Loucy (cell line): Measurements from ENCODE around the gene TMSB10.

Experiments used
- H2AFZ ChIP-seq: fragments of 200-600 bp; sonication (generic); 2 replicates; pipeline ENCODE4 v1.6.0; 2016; ENCODE audit warnings: antibody characterized with exemption, mild to moderate bottlenecking, low read length, moderate library complexity
- H3F3A ChIP-seq: fragments of 200-600 bp; 2 replicates; pipeline ENCODE4 v1.6.0; 2016; ENCODE audit warnings: antibody characterized with exemption, low read depth, mild to moderate bottlenecking
- H3K27me3 ChIP-seq: fragments of 200-600 bp; sonication (generic); 2 replicates; pipeline ENCODE4 v1.6.1; 2014; ENCODE audit warnings: low read length, mild to moderate bottlenecking; ENCODE audit not compliant: insufficient read depth, poor library complexity, severe bottlenecking
- H3K36me3 ChIP-seq: fragments of 200-600 bp; sonication (generic); 2 replicates; pipeline ENCODE4 v1.6.1; 2016; ENCODE audit warnings: low read length; ENCODE audit not compliant: insufficient read depth
- H3K4me1 ChIP-seq: fragments of 200-600 bp; sonication (generic); 2 replicates; pipeline ENCODE4 v1.5.1; 2014; ENCODE audit warnings: low read length, mild to moderate bottlenecking; ENCODE audit not compliant: insufficient read depth, poor library complexity, severe bottlenecking
- H3K4me2 ChIP-seq: fragments of 200-600 bp; sonication (generic); 2 replicates; pipeline ENCODE4 v1.6.0; 2014; ENCODE audit warnings: antibody characterized with exemption, low read length, low read depth, mild to moderate bottlenecking; ENCODE audit not compliant: poor library complexity, severe bottlenecking
- H3K4me3 ChIP-seq: fragments of 200-600 bp; sonication (generic); 2 replicates; pipeline ENCODE4 v1.5.1; 2014; ENCODE audit warnings: low read length, mild to moderate bottlenecking, mixed read lengths; ENCODE audit not compliant: poor library complexity, severe bottlenecking
- H3K79me2 ChIP-seq: fragments of 200-600 bp; sonication (generic); 2 replicates; pipeline ENCODE4 v1.6.1; 2014; ENCODE audit warnings: low read length; ENCODE audit not compliant: insufficient read depth
- H3K9ac ChIP-seq: fragments of 200-600 bp; sonication (generic); 2 replicates; pipeline ENCODE4 v1.6.0; 2014; ENCODE audit warnings: mild to moderate bottlenecking, low read depth, low read length, moderate library complexity; ENCODE audit not compliant: poor library complexity, severe bottlenecking
- H3K9me2 ChIP-seq: fragments of 200-600 bp; sonication (generic); replicated peaks from 2 replicates; pipeline ENCODE4 v1.6.1; 2016; ENCODE audit warnings: low read depth, low read length, mixed read lengths
- H3K9me3 ChIP-seq: fragments of 200-600 bp; sonication (generic); 2 replicates; pipeline ENCODE4 v1.6.1; 2014; ENCODE audit warnings: mild to moderate bottlenecking, antibody characterized with exemption, low read length, low read depth; ENCODE audit not compliant: insufficient read depth
- H4K20me1 ChIP-seq: fragments of 200-600 bp; sonication (generic); 2 replicates; pipeline ENCODE4 v1.6.0; 2014; ENCODE audit warnings: antibody characterized with exemption, low read length, mild to moderate bottlenecking; ENCODE audit not compliant: insufficient read depth, poor library complexity, severe bottlenecking
- EZH2phosphoT487 ChIP-seq: fragments of 200-600 bp; IDR thresholded peaks from 2 replicates; pipeline ENCODE4 v1.6.1; 2018; ENCODE audit warnings: antibody characterized with exemption, mild to moderate bottlenecking, moderate library complexity, borderline replicate concordance
- TF ChIP-seq, protein P1 (sequence below): fragments of 200-600 bp; sonication (generic); conservative IDR thresholded peaks from 2 replicates; pipeline ENCODE4 v1.5.1; 2014; ENCODE audit warnings: mild to moderate bottlenecking, antibody characterized with exemption, low read length

The TMSB10 gene

DNA sequence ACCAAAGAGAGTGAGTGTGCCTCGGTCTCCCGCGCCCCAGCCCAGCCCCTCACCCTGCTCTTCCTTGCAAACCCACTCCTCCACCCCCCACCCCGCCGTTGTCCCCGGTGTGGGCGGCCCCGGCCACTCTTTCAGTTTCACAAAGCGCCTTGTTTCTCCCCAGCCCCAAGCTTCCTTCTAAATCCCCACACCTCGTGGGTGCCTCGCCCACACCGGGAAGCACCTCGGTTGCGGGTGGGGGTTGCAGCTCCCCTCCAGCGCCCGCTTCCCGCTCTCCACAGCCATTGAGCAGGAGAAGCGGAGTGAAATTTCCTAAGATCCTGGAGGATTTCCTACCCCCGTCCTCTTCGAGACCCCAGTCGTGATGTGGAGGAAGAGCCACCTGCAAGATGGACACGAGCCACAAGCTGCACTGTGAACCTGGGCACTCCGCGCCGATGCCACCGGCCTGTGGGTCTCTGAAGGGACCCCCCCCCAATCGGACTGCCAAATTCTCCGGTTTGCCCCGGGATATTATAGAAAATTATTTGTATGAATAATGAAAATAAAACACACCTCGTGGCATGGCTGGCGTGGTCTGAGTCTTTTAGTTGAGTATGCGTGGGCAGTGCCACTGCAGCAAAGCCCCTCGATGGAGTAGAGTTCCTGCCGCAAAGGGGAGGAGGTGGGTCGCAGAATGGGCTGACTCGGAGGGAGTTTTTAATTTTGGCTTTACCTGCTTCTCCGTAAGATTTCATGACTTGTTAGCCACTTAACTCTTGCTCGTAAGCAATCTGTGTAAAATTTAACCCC is 848 bp downstream of the TMSB10 start:
- H3K4me3 ChIP-seq = peak overlapping the region; percentile 87
- no peaks in the 10 kb centered on the region for H3K36me3 ChIP-seq
- TF ChIP-seq EZH2phosphoT487 = no peak
- H3K4me1 ChIP-seq = peaks cover 25% of the 10 kb centered on the region
- no peaks in the 10 kb centered on the region for H3K27me3 ChIP-seq
- no peaks in the 10 kb centered on the region for H3K9me2 ChIP-seq
- peaks cover 25% of the 10 kb centered on the region for H4K20me1 ChIP-seq
- H3K9me3 ChIP-seq = no peaks in the 10 kb centered on the region
- peak overlapping the region; percentile 95 for H3K9ac ChIP-seq
- H3K4me2 ChIP-seq = peak overlapping the region; percentile 85
- peaks cover 28% of the 10 kb centered on the region for H3K79me2 ChIP-seq
- H2AFZ ChIP-seq = no peak overlapping the region
- H3F3A ChIP-seq = no peaks in the 10 kb centered on the region; the same call in 1 of the 2 replicates

DNA sequence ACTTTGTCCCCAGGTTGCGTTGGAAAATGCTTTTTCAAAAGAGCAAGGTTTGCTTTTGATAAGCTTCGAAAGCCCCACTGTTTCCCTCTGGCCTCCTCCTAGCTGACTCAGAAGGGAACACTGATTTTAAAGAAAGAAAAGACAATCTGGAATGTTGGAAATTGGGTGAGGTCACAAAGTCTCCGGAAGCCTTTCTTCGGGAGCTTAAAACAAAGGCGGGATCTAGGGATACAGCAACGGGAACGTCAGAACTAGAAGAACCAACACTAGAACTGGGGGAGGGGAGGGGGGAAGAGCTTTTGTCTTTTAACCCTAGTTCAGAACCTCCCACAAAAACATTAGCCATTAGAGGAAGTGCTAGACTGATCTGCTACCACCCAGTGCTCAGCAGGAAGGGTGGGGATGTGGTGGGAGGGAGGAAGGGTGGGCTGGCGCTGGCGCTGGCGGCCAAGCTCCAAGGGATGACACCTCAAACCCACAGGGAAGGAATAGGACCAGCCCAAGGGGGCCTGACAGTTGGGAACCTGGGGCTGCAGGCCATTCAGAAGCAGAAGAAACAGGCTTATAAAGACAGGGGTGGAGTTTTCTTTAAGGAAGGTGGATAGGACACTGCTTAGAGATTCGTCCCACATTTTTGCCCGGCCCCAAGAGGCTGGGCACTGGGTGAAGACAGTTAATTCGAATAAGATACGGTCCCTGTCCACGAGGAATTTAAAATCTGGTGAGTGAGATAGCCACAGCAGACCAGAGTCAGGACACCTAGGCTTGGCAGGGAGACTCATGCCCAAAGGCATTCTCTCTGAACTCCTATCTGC is 1.7 kb downstream of the TMSB10 start:
- peak overlapping the region; percentile 95 for H3K9ac ChIP-seq
- no peaks in the 10 kb centered on the region for H3K36me3 ChIP-seq
- peak overlapping the region; percentile 85 for H3K4me2 ChIP-seq
- no peaks in the 10 kb centered on the region for H3K27me3 ChIP-seq
- H3F3A ChIP-seq = no peaks in the 10 kb centered on the region; the same call in 1 of the 2 replicates
- no peaks in the 10 kb centered on the region for H3K9me2 ChIP-seq
- no peaks in the 10 kb centered on the region for H3K9me3 ChIP-seq
- peaks cover 28% of the 10 kb centered on the region for H3K79me2 ChIP-seq
- TF ChIP-seq, protein P1, sequence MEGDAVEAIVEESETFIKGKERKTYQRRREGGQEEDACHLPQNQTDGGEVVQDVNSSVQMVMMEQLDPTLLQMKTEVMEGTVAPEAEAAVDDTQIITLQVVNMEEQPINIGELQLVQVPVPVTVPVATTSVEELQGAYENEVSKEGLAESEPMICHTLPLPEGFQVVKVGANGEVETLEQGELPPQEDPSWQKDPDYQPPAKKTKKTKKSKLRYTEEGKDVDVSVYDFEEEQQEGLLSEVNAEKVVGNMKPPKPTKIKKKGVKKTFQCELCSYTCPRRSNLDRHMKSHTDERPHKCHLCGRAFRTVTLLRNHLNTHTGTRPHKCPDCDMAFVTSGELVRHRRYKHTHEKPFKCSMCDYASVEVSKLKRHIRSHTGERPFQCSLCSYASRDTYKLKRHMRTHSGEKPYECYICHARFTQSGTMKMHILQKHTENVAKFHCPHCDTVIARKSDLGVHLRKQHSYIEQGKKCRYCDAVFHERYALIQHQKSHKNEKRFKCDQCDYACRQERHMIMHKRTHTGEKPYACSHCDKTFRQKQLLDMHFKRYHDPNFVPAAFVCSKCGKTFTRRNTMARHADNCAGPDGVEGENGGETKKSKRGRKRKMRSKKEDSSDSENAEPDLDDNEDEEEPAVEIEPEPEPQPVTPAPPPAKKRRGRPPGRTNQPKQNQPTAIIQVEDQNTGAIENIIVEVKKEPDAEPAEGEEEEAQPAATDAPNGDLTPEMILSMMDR = no peak
- TF ChIP-seq EZH2phosphoT487 = no peak
- H3K4me3 ChIP-seq = peak overlapping the region; percentile 87
- no peak overlapping the region for H2AFZ ChIP-seq
- H4K20me1 ChIP-seq = peaks cover 25% of the 10 kb centered on the region
- peaks cover 22% of the 10 kb centered on the region for H3K4me1 ChIP-seq

DNA sequence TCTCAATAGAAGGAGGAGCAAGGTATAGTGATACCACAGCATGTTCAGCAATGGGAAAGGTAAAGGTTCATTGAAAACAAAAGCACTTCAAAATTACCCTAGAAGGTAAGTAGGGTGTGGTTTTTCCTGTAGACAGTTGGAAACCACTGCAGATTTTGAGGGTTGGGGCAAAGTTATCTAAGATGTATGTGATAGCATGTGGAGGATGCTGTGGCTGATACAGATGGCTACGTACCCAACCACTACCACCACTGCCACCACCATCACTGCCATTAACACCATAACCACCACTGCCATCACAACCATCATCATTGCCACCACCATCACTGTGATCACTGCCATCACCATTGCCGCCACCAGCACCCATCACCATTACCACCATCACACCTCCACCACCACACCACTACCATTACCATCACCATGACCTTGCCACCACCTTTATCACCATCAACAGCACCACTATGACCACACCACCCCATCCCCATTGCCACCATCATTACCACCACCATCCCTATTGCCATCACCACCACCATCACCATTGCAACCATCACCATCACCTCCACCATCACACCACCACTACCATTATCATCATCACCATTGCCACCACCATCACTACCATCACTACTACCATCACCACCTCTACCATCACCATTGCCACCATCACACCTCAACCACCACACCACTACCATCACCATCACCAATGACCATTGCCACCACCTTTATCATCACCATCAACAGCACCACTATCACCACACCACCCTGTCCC is 3.7 kb downstream of the TMSB10 start:
- Histone ChIP-seq H3K79me2 (peaks cover 28% of the 10 kb centered on the region), H3K9me3 (no peaks in the 10 kb centered on the region), H3F3A (no peaks in the 10 kb centered on the region; the same call in 1 of the 2 replicates), H3K36me3 (no peaks in the 10 kb centered on the region), H3K4me2 (peak overlapping the region; percentile 85), H3K4me1 (peaks cover 22% of the 10 kb centered on the region), H4K20me1 (peaks cover 25% of the 10 kb centered on the region), H3K4me3 (no peak overlapping the region), H3K9ac (no peak overlapping the region), H3K9me2 (no peaks in the 10 kb centered on the region), H3K27me3 (no peaks in the 10 kb centered on the region), H2AFZ (no peak overlapping the region)
- TF ChIP-seq, protein P1 = no peak
- no peak for TF ChIP-seq EZH2phosphoT487
